Measurements from ENCODE around the gene TMEM95. TPM values are rescaled to one million over a fixed set of nuclear protein-coding genes. Genes with fewer than 3 reads are reported as not detected.

TMEM95 gene
- total and polyA plus RNA-seq, 10 of the 15 experiments (the other 5 are each of a cell fraction or from before 2014, with no cell fraction given), result 0.05 to 0.28 TPM; not detected in 8

- TF ChIP-seq, protein P1, sequence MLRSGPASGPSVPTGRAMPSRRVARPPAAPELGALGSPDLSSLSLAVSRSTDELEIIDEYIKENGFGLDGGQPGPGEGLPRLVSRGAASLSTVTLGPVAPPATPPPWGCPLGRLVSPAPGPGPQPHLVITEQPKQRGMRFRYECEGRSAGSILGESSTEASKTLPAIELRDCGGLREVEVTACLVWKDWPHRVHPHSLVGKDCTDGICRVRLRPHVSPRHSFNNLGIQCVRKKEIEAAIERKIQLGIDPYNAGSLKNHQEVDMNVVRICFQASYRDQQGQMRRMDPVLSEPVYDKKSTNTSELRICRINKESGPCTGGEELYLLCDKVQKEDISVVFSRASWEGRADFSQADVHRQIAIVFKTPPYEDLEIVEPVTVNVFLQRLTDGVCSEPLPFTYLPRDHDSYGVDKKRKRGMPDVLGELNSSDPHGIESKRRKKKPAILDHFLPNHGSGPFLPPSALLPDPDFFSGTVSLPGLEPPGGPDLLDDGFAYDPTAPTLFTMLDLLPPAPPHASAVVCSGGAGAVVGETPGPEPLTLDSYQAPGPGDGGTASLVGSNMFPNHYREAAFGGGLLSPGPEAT (IDR thresholded peaks at IDR 0.05; ENCODE audit: low read depth), result peak; percentile 43; the same call in 1 of the 2 replicates
- 0 out of 4 replicates have a peak, but pooled peaks of 1 of the 2 experiments have one; percentile 54 for TF ChIP-seq EP300 (IDR thresholded peaks at IDR 0.05; ENCODE audit: borderline replicate concordance in 1 of 2, control insufficient read depth in 1 of 2, low read depth in 2 of 2, low read length in 2 of 2)
- TF ChIP-seq ZBTB40 (IDR thresholded peaks at IDR 0.05; ENCODE audit: borderline replicate concordance), result peak; percentile 61; the same call in 1 of the 2 replicates
- TF ChIP-seq POLR2A (IDR thresholded peaks at IDR 0.05; ENCODE audit: low read depth, low read length), result peak; percentile 84
- peak; percentile 99 for TF ChIP-seq HDGF (IDR thresholded peaks at IDR 0.05)
- peak; percentile 82 for TF ChIP-seq SMAD5 (IDR thresholded peaks at IDR 0.05; ENCODE audit: low read depth)
- TF ChIP-seq MYC (IDR thresholded peaks at IDR 0.05; ENCODE audit: insufficient read depth, insufficient read length, insufficient replicate concordance, low read length, severe bottlenecking), result peak; percentile 25
- TF ChIP-seq NFYA (IDR thresholded peaks at IDR 0.05; ENCODE audit: borderline replicate concordance, low read depth, low read length), result no peak
- TF ChIP-seq PAX8 (IDR thresholded peaks at IDR 0.05), result no peak
- peak; percentile 66; the same call in 1 of the 2 replicates for TF ChIP-seq PML (IDR thresholded peaks at IDR 0.05; ENCODE audit: low read length)
- TF ChIP-seq SP1 (IDR thresholded peaks at IDR 0.05; ENCODE audit: low read depth, low read length), result peak; percentile 20
- TF ChIP-seq ZNF274 (IDR thresholded peaks at IDR 0.05; ENCODE audit: insufficient read depth, insufficient read length), result no peak
- peak; percentile 84; the same call in 1 of the 2 replicates for TF ChIP-seq TARDBP (IDR thresholded peaks at IDR 0.05; ENCODE audit: borderline replicate concordance)
- TF ChIP-seq YY1 (IDR thresholded peaks at IDR 0.05; ENCODE audit: low read depth, low read length), result peak; percentile 97; the same call in 1 of the 2 replicates
- TF ChIP-seq POLR2AphosphoS2 (IDR thresholded peaks at IDR 0.05; ENCODE audit: low read depth, low read length), result peak; percentile 72
- no peak for TF ChIP-seq MEF2B (IDR thresholded peaks at IDR 0.05; ENCODE audit: partially characterized antibody, poor library complexity, severe bottlenecking)
- TF ChIP-seq, protein P2, sequence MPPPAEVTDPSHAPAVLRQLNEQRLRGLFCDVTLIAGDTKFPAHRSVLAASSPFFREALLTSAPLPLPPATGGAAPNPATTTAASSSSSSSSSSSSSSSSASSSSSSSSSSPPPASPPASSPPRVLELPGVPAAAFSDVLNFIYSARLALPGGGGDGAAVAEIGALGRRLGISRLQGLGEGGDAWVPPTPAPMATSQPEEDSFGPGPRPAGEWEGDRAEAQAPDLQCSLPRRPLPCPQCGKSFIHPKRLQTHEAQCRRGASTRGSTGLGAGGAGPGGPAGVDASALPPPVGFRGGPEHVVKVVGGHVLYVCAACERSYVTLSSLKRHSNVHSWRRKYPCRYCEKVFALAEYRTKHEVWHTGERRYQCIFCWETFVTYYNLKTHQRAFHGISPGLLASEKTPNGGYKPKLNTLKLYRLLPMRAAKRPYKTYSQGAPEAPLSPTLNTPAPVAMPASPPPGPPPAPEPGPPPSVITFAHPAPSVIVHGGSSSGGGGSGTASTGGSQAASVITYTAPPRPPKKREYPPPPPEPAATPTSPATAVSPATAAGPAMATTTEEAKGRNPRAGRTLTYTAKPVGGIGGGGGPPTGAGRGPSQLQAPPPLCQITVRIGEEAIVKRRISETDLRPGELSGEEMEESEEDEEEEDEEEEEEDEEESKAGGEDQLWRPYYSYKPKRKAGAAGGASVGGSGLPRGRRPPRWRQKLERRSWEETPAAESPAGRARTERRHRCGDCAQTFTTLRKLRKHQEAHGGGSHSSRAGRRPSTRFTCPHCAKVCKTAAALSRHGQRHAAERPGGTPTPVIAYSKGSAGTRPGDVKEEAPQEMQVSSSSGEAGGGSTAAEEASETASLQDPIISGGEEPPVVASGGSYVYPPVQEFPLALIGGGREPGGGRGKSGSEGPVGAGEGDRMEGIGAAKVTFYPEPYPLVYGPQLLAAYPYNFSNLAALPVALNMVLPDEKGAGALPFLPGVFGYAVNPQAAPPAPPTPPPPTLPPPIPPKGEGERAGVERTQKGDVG (CRISPR knock-in tag; IDR thresholded peaks at IDR 0.05), result no peak
- peak; percentile 92 for TF ChIP-seq MXI1 (IDR thresholded peaks at IDR 0.05; ENCODE audit: low read depth, low read length)
- TF ChIP-seq NBN (IDR thresholded peaks at IDR 0.05), result peak; percentile 88
- TF ChIP-seq POU2F2 (IDR thresholded peaks at IDR 0.05; ENCODE audit: borderline replicate concordance, low read depth, low read length), result peak; percentile 23; the same call in 1 of the 3 replicates
Measured at GRCh38 chr17:7306911-7307685, 47.9 kb upstream of the TMEM95 start, which contains the start of gene EIF5A (continued).

Data from GM12878 (cell line).